CD1c-positive myeloid dendritic cell (primary cell): ENCODE results near the gene PLLP.
"Not testable (repeated sequence)": the region's sequence is repeated elsewhere in the genome, so short reads cannot be mapped to it uniquely, and the experiment has no call there.

Experiments used
- DNase-seq: peaks from one replicate; pipeline ENCODE4 v3.0.0-alpha.2; 2016; ENCODE audit errors: extremely low spot score

The PLLP gene

GRCh38 chr16:57303021-57303909, 18.8 kb upstream of the PLLP start:
- no peak for DNase-seq

GRCh38 chr16:57301126-57301817, 16.8 kb upstream of the PLLP start:
- no peak for DNase-seq

- DNase-seq = peak; percentile 100
Observed at GRCh38 chr16:57300387-57301125, 16.1 kb upstream of the PLLP start.

GRCh38 chr16:57299719-57300386, 15.4 kb upstream of the PLLP start:
- peak; percentile 89 for DNase-seq

GRCh38 chr16:57299009-57299718, 14.7 kb upstream of the PLLP start:
- no peak for DNase-seq

- DNase-seq = no peak
Observed at GRCh38 chr16:57297856-57298255, 13.4 kb upstream of the PLLP start.

- DNase-seq = no peak
Observed at GRCh38 chr16:57289391-57290257, 5.2 kb upstream of the PLLP start.

- DNase-seq = no peak
Observed at GRCh38 chr16:57285379-57285778, 907 bp upstream of the PLLP start.

GRCh38 chr16:57284952-57285363, 486 bp upstream of the PLLP start:
- no peak for DNase-seq

GRCh38 chr16:57283959-57284208, 588 bp downstream of the PLLP start:
- DNase-seq = no peak

GRCh38 chr16:57283214-57283958, 1.1 kb downstream of the PLLP start:
- no peak for DNase-seq

GRCh38 chr16:57282510-57283213, 1.8 kb downstream of the PLLP start:
- no peak for DNase-seq

GRCh38 chr16:57281791-57282190, 2.7 kb downstream of the PLLP start:
- DNase-seq = no peak

GRCh38 chr16:57279780-57280638, 4.5 kb downstream of the PLLP start:
- no peak for DNase-seq

- no peak for DNase-seq
Observed at GRCh38 chr16:57278494-57278893, 6.0 kb downstream of the PLLP start.

GRCh38 chr16:57277586-57277985, 6.9 kb downstream of the PLLP start:
- DNase-seq = peak; percentile 35

- peak; percentile 54 for DNase-seq
Observed at GRCh38 chr16:57276596-57276995, 7.9 kb downstream of the PLLP start.

- DNase-seq = not testable (repeated sequence)
Observed at GRCh38 chr16:57275946-57276345, 8.5 kb downstream of the PLLP start.
